ENCODE measurements around the gene RTN4RL1.

The RTN4RL1 gene

GRCh38 chr17:2059547-2060384 lies 34.6 kb upstream of the RTN4RL1 start:
- no peak for DNase-seq (ENCODE audit: low read depth, low spot score)

GRCh38 chr17:2058586-2059546 lies 33.7 kb upstream of the RTN4RL1 start:
- DNase-seq (ENCODE audit: low read depth, low spot score), result peak; percentile 81

- DNase-seq (ENCODE audit: low read depth, low spot score), result peak; percentile 56
Measured at GRCh38 chr17:2057760-2058585, 32.8 kb upstream of the RTN4RL1 start.

GRCh38 chr17:2057175-2057759 lies 32.1 kb upstream of the RTN4RL1 start:
- peak; percentile 67 for DNase-seq (ENCODE audit: low read depth, low spot score)

GRCh38 chr17:2056206-2057174 lies 31.4 kb upstream of the RTN4RL1 start:
- DNase-seq (ENCODE audit: low read depth, low spot score), result peak; percentile 77

- DNase-seq (ENCODE audit: low read depth, low spot score), result peak; percentile 75
Measured at GRCh38 chr17:2055292-2056205, 30.4 kb upstream of the RTN4RL1 start.

- peak; percentile 93 for DNase-seq (ENCODE audit: low read depth, low spot score)
Measured at GRCh38 chr17:2054512-2055291, 29.6 kb upstream of the RTN4RL1 start, which contains the start of gene HIC1. Gene HIC1, plus strand, starts transcription at chr17:2055103. Its CDS starts 1,588 bp downstream, at chr17:2056691.

GRCh38 chr17:2054262-2054511 lies 29.1 kb upstream of the RTN4RL1 start:
- DNase-seq (ENCODE audit: low read depth, low spot score), result no peak

- peak; percentile 89 for DNase-seq (ENCODE audit: low read depth, low spot score)
Measured at GRCh38 chr17:2053380-2054261, 28.5 kb upstream of the RTN4RL1 start.

GRCh38 chr17:2051933-2052559 lies 26.9 kb upstream of the RTN4RL1 start:
- no peak for DNase-seq (ENCODE audit: low read depth, low spot score)

GRCh38 chr17:2051061-2051932 lies 26.2 kb upstream of the RTN4RL1 start:
- DNase-seq (ENCODE audit: low read depth, low spot score), result peak; percentile 79

- DNase-seq (ENCODE audit: low read depth, low spot score), result peak; percentile 91
Measured at GRCh38 chr17:2050300-2051060, 25.3 kb upstream of the RTN4RL1 start.

GRCh38 chr17:2049333-2050299 lies 24.5 kb upstream of the RTN4RL1 start:
- DNase-seq (ENCODE audit: low read depth, low spot score), result peak; percentile 93

GRCh38 chr17:2048805-2049204 lies 23.7 kb upstream of the RTN4RL1 start:
- no peak for DNase-seq (ENCODE audit: low read depth, low spot score)

Measured in astrocyte of the hippocampus (primary cell).